ENCODE data around the gene SLC25A5. TPM values are rescaled to one million over a fixed set of nuclear protein-coding genes. Genes with fewer than 3 reads are reported as not detected.
"Not testable (repeated sequence)": the region's sequence is repeated elsewhere in the genome, so short reads cannot be mapped to it uniquely, and the experiment has no call there.

Gene SLC25A5
- polyA plus RNA-seq, 3 donors from 2014 or later: 277 to 490 (median 364) TPM

DNA sequence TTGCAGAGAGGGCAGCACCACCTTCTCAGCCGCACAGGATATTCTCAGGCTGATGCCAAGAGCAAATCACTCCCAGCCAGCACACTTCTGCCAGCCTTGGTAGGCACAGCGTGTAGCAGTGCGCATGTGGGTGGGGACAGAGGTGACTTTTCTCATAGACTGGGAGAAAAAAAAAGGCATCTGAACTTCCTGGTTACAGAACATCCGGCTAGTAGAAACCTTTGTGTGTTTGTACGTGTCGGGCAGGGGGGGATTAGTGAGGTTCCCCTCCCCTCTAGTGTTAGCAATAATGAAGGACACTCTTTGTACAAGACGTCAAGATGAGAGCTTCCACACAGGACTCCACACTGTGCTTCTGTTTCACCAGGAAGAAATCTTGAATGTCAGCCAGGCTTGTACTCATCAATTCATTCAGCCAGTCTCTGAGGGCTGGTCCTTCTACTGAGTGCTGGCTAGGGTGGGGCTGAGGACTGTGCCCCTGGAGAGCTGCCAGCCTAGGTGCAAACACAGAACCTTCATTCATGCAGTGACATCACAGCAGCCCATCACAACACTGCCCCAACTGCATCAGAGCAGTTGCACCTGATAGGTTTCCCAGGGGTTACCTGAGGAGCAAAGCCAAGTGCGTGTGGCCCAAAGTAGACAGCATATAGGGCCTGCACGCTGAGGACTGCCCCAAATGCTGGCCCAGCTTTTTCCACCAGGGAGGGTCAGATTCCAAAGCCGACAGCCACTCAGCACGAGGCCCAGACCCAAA, 34.7 kb downstream of the SLC25A5 start:
- Mint-ChIP-seq H3K4me1 (peaks cover 0 to 5% of the 10 kb centered on the region in 2 donors), H3K27me3 (ENCODE audit: low read depth in 3 of 3) (peaks cover 0 to 2% (median 0%) of the 10 kb centered on the region in 3 donors), H3K27ac (peak overlapping the region in 3 of 6 donors; percentile 14 to 45 (median 28)), H3K36me3 (no peaks in the 10 kb centered on the region), H3K9me3 (no peaks in the 10 kb centered on the region), H3K4me3 (peak overlapping the region in 1 of 5 donors; percentile 61)
- peak in 1 of 3 donors; percentile 11 for DNase-seq

DNA sequence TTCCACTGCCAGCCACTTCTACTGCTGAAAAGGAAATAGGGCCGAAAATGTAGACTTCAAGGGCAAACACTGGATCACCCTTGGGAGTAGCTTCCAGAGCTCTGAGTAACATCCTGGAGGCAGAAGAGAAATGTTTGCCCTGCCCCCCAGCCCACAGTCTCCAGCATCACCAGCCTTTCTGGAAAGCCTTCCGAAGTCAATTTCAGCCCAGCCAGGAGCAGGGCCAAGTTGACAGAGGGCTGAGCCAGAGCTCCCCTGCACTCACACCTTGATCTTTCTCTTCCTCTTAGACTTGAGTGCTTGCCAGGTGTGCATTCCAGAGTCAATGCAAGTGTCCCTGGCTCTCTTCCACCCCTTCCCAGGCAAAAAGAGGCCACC, 35.2 kb downstream of the SLC25A5 start:
- no peak overlapping the region for H3K27ac Mint-ChIP-seq
- no peak for DNase-seq
- no peak overlapping the region for H3K4me3 Mint-ChIP-seq
- no peaks in the 10 kb centered on the region for H3K36me3 Mint-ChIP-seq
- H3K4me1 Mint-ChIP-seq: peaks cover 0 to 5% of the 10 kb centered on the region in 2 donors
- H3K27me3 Mint-ChIP-seq (ENCODE audit: low read depth in 3 of 3): peaks cover 0 to 2% (median 0%) of the 10 kb centered on the region in 3 donors
- no peaks in the 10 kb centered on the region for H3K9me3 Mint-ChIP-seq

DNA sequence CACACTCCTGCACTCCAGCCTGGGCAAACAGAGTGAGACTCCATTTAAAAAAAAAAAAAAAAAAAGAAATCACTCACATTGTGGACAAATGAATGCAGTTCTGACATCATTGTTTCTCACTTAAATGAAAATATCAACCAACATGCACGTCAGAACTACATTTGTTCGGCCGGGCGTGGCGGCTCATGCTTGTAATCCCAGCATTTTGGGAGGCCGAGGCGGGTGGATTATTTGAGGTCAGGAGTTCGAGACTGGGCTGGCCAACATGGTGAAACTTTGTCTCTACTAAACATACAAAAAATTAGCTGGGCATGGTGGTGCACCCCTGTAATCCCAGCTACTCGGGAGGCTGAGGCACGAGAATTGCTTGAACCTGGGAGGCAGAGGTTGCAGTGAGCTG, 36.9 kb downstream of the SLC25A5 start:
- H3K36me3 Mint-ChIP-seq; H3K27ac Mint-ChIP-seq; DNase-seq; H3K4me3 Mint-ChIP-seq; H3K9me3 Mint-ChIP-seq; H3K4me1 Mint-ChIP-seq; H3K27me3 Mint-ChIP-seq (ENCODE audit: low read depth in 3 of 3): not testable (repeated sequence)

DNA sequence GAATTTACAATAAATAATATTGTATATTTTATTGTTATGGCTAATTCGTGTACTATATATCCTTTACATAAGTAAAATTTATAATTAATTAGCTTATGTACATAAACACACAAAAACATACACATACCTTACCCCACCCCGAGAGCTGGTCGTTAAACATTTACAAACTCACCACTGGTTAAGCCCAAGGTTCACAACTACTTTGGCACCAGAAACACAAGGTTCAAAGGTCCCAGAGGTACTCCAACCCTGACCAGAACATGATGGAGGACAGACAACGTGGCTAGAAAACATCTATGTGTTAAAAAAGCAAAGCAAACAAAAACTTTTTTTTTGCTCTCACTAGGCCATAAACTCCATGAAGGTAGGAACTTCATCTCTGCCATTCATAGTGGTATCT, 37.7 kb downstream of the SLC25A5 start:
- DNase-seq: no peak
- H3K36me3 Mint-ChIP-seq: no peaks in the 10 kb centered on the region
- H3K4me3 Mint-ChIP-seq: no peak overlapping the region
- no peak overlapping the region for H3K27ac Mint-ChIP-seq
- peaks cover 0 to 3% (median 0%) of the 10 kb centered on the region in 3 donors for H3K27me3 Mint-ChIP-seq (ENCODE audit: low read depth in 3 of 3)
- peaks cover 0 to 5% of the 10 kb centered on the region in 2 donors for H3K4me1 Mint-ChIP-seq
- H3K9me3 Mint-ChIP-seq: no peaks in the 10 kb centered on the region

DNA sequence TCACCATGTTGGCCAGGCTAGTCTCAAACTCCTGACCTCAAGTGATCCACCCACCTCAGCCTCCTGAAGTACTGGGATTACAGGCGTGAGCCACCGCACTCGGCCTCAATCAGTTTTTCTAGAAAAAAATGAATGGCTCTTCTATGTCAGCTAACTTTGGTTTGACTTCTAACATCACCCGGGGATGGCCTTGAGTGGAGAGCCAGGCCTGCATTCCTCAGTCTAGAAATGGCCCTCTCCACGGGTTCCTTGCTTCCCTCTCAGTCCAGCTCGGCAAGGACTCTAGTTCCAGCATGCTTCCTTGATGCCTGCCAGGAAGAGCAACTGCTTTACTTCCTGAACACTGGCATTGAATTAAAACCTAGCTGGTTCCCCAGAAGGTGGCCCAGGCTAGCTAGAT, 39.0 kb downstream of the SLC25A5 start:
- no peak for DNase-seq
- H3K36me3 Mint-ChIP-seq: no peaks in the 10 kb centered on the region
- peaks cover 0 to 5% of the 10 kb centered on the region in 2 donors for H3K4me1 Mint-ChIP-seq
- no peak overlapping the region for H3K27ac Mint-ChIP-seq
- H3K4me3 Mint-ChIP-seq: no peak overlapping the region
- no peaks in the 10 kb centered on the region for H3K9me3 Mint-ChIP-seq
- H3K27me3 Mint-ChIP-seq (ENCODE audit: low read depth in 3 of 3): peaks cover 0 to 7% (median 0%) of the 10 kb centered on the region in 3 donors

DNA sequence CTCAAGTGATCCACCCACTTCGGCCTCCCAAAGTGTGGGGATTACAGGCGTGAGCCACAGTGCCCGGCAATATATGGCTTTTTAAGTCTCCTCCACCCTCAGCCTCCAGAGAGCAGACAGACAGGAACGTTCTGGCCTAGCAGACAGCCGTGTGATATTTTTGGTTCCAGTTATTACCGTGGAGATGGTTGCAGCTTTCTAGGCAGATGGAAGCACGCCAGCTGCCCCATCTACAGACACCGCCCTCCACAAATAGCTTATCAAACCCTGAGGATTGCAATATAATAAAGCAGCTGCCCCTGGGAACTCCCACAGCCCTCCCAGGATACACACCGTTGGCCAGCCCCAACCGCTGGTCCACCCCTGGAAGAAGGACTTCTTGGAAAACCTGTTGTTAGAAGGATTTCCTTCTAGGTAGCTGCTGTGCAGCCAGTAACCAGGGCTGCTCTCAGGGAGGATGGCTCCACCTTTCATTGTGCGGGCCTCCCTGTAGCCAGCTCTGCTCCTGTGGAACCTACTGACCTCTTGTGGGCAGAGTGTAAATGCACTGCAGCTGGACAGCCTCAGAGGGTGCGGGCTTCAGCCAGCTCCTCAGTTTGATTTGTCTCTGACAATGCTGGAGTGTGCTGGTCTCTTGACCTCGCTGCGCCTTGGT, 44.0 kb downstream of the SLC25A5 start:
- Mint-ChIP-seq H3K4me3 (no peak overlapping the region), H3K36me3 (no peaks in the 10 kb centered on the region), H3K4me1 (peaks cover 0 to 6% of the 10 kb centered on the region in 2 donors), H3K9me3 (no peaks in the 10 kb centered on the region), H3K27me3 (ENCODE audit: low read depth in 3 of 3) (peaks cover 0 to 7% (median 0%) of the 10 kb centered on the region in 3 donors), H3K27ac (no peak overlapping the region)
- no peak for DNase-seq

DNA sequence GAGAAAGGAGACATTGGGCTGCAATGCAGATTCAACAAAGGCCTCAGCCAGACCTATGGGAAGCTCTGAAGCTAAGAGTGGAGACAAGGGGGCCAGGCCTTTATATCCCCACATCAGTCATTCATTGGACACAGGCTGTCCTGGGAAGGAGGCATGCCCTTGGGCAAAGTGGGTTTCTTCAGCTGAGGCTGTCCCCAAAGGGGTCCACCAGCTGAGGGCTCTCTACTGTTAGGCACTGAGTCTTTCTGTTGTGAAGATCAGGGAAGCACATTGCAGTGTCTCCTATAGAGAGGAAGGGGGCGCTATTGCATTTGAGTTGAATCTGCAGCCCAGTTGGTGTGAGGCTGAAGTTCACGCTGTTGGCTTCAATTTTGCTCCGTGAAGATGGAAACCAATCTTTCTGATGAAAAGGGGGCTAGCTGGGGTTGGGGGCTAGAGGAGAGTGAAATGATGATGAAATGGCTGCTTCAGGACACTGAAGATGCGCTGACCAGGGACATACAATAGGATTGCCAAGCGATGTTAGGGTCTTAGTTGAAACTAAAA, 48.0 kb downstream of the SLC25A5 start:
- Mint-ChIP-seq H3K9me3 (no peaks in the 10 kb centered on the region), H3K27ac (no peak overlapping the region), H3K36me3 (no peaks in the 10 kb centered on the region), H3K4me1 (peaks cover 0 to 6% of the 10 kb centered on the region in 2 donors), H3K27me3 (ENCODE audit: low read depth in 3 of 3) (peaks cover 0 to 8% (median 1%) of the 10 kb centered on the region in 3 donors), H3K4me3 (no peak overlapping the region)
- peak; percentile 49 to 56 (median 53) for DNase-seq

DNA sequence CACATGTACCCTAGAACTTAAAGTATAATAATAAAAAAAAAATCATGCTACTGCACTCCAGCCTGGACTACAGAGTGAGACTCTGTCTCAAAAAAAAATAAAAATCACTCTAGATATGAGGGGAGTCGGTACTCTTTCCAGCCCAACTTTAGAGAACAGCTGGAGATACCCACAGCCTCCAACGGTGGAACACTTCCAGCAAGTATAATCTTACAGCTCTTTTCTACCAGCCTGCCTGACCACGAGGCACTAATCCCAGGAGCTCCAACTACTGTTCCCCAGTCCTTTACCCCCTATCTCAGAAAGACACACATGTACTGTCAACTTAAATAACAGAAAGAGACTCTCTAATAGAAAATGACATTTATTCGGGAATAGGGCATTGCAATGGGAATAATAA, 50.1 kb downstream of the SLC25A5 start:
- Mint-ChIP-seq H3K36me3 (no peaks in the 10 kb centered on the region), H3K4me3 (no peak overlapping the region), H3K9me3 (no peaks in the 10 kb centered on the region), H3K27me3 (ENCODE audit: low read depth in 3 of 3) (peaks cover 0 to 6% (median 2%) of the 10 kb centered on the region in 3 donors), H3K4me1 (peaks cover 0 to 6% of the 10 kb centered on the region in 2 donors), H3K27ac (no peak overlapping the region)
- no peak for DNase-seq

Other genes with a start within 250 kb of the SLC25A5 start
- gene PGRMC1, start 232.2 kb upstream of the SLC25A5 start, polyA plus RNA-seq: 10 to 100 TPM; 14.7 to 38.2 (median 24.3) TPM
- 10 to 100 TPM in 2 of 3 donors, 1 to 10 TPM in 1; 6.1 to 12.6 (median 10.7) TPM for gene SLC25A43, start 69.1 kb upstream of the SLC25A5 start, polyA plus RNA-seq
- gene STEEP1, start 97.0 kb downstream of the SLC25A5 start, polyA plus RNA-seq: 10 to 100 TPM in 2 of 3 donors, 1 to 10 TPM in 1; 5.5 to 21.1 (median 11.2) TPM
- 10 to 100 TPM; 72.8 to 96.1 (median 76.0) TPM for gene UBE2A, start 106.1 kb downstream of the SLC25A5 start, polyA plus RNA-seq
- gene NKRF, start 138.0 kb downstream of the SLC25A5 start, polyA plus RNA-seq: 1 to 10 TPM; 2.4 to 4.2 (median 2.6) TPM
- gene SEPTIN6, start 224.7 kb downstream of the SLC25A5 start, polyA plus RNA-seq: 100 to 1,000 TPM; 104 to 244 (median 139) TPM

Data from immature natural killer cell (primary cell).